Hematopoietic multipotent progenitor cell treated with erythropoietin and hydrocortisone succinate and interleukin-3 and kit ligand, for 17 days (in vitro differentiated cells): Measurements from ENCODE around the gene ALK.

Experiments
- DNase-seq: peaks from one replicate; pipeline ENCODE4 v3.0.0-alpha.2; 2015; ENCODE audit warnings: low spot score

ALK gene

DNA sequence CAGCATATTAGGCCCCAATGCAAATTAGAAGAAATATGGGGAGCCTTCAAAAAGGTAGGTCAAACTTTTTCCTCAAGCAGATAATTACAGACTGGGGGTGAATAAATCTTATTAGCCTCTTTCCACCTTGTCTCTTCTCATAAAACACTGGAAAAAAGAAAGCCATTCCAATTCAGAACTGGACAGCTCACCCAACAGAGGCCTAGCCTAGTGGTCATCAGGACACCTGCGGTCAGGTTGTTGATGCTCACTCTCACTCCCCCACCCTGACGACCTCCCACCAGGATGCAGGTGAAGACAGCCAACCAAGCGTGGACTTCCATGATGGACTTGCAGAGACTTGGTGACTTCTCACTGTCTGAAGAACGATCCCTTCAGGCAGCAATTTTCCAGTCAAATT, 207.1 kb downstream of the ALK start:
- no peak for DNase-seq

DNA sequence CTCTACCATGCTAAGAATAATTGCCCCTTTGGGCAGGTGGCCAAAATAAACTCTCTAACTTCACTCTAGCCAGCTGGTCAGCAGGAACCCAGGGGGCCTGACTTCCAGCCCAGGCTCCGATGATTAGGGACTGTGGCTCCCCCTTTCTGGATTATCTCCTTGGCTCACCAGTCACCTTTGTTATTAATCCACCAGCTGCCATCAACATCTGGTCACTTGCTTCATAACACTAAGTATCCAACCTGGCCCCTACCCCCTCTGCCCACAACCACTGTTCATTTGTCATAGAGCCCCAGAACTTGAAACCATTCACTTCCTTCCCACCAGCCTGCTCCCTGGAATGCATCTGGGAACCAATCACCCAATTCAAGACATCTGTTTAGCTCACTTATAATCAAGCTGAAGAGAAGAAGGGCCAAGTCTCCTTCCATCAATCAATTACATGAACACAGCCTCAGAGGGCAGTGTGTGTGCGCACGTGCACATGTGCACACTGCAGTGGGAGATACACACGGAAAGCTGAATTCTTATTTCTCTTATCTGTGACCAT, 215.1 kb downstream of the ALK start:
- DNase-seq: no peak

DNA sequence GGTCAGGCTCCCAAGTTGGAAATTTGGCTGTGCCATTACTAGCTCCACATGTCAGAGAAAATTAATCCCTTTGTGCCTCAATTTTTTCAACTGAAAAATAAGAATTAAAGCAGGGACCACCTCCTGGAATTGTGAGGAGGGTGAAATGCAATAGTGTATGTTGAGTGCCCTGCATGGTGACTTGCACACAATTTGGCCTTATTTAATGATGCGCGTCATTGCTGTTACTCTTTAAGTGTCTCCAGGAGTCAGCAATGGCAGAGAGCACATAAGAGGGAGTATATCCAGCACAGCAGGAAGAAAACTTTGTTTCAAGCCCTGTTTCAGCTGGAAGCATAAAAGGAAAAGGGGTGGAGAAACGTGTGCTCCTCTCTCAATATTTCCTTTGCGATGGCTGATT, 215.8 kb downstream of the ALK start:
- DNase-seq: no peak

DNA sequence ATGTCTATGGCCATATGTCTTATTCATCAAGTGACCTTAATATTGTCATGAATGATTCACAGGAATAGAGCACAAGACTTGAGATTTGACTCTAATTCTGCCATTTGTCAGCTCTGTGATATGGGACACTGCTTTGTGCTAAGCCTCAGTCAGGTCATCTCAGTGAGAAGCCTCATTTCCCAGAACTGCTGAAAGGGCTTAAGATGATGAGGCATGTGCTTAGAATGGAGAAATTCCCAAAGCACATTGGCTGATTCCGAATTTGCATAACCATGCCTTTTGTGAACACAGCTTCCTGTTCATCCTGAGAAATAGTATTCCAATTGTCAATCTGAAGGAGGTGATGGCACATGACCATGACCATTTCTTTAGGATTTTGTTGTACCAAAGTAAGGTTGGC, 218.1 kb downstream of the ALK start:
- DNase-seq: no peak

DNA sequence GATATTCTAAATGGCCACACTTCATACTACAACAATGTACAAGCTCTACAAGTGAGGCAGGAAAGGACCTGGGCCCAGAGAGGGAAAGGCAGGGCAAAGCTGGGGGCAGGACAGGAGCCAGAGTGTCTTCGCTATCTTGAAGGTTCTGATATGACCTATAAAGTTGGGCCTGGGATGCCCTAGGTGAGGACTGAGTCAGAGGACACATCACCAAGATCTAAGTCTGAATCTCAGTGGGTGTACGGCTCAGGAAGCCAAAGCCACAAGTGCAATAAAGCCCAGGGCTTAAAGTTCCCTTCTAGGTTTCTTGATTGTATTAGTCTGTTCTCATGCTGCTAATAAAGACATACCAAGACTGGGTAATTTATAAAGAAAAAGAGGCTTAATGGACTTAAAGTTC, 219.1 kb downstream of the ALK start:
- DNase-seq: no peak

DNA sequence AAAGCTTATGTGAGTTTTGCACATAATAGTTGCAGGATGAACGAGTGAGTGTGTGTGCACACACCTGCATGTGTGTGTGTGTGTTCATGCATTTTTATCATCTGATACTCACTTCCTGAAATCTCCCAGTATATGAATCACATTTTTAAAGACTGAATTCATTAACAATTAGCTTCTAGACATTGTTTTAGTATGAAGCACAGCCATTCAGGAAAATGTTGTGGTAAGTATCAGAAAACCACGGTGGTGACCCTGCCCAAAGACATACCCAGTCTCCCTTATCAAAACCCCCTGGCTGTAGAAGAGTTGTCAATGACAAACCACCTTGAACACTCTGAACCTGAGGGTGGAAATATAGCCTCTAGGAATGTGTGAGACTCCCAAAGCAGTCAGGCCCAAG, 220.8 kb downstream of the ALK start:
- DNase-seq: no peak

DNA sequence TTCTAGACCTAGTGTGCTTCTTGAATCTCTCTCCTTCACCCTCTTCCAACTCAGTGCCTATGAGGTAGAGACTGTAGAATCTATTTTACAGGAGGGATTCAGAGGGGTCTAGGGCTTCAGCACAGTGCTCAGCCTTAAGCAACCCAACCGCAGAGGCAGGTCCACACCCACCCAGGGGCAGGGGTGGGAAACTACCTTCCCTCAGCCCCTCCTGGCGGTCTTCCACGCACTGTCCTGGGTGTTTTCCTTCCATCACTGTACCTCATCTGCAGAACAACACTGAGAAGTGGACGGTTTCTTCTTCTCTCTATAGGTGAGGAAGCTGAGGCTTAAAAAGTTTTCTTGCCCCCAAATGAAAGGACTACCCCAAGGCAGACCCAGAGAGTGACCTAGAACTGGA, 222.3 kb downstream of the ALK start:
- DNase-seq: no peak

DNA sequence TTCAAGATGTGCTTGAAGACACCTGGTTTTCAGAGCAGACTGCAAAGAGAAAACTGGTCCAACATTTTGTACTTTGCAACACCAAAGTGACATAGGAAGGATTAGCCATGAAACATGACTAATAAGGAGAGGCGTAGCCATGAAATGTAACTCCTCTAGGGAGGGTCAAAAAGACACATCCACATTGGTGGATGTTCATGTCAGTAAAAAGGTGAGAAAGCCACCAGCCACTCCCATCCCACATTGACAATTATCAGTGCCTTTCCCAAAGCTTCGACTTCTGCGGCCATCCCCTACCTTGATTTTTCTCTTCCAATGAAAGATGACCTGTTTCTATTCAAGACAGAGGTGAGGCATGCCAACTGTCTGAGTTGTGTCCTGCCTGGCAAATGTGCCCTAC, 223.2 kb downstream of the ALK start:
- DNase-seq: no peak

DNA sequence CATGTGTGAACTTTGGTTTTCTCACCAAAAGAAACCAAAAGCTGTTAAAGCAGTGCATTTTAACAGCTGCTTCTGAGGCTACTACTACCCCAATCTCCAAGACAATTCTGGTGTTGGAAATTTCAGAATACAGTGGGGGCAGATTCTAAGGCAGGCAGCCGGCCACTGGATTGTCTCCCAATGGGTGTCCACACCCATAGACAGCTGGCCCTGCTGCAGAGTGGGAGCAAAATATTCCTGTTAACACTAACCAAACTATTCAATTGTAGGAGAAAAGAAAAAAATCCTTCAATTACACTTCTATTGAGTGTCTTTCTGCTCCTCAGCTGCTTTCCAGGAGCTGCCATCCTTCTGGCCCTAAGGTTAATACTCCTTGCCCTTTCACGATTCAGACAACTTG, 223.7 kb downstream of the ALK start:
- no peak for DNase-seq

DNA sequence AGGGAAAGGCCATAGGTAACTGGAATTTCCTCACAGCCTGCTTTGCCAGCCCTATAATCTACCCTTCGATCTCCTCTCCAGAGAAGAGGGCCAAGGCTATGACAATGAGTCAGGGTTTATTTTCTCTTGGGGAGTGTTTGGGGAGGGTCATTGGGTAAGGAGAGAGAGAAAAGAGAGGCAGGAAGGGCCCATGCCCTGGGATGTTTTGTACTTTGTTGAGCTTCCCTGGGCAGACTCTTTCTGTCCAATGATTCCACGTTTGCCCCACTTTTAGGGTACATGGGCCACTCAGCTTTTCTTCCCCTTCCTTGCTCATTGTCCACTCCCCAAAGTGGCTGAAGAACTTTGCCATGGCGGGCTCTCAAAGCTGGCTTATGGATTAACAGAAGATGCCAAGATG, 224.2 kb downstream of the ALK start:
- no peak for DNase-seq

DNA sequence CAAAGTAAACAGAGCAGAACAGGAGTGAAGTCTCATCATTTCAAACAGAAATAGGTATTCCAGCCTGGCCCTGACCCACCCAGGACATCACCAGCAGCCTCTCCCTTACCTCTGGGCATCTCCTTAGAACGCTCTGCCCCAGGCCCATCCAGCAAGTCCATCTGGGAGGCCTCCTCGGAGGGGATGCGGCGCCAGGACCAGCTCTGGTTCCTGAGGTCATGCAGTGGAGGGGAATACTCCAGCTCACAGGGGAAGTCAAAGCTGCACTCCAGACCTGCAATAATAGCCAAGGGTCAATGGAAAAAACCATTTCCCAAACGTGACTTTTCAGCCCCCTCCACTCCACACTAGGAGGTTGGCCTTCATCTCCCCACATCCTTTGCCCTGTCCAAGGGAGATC, 226.6 kb downstream of the ALK start:
- DNase-seq: no peak

DNA sequence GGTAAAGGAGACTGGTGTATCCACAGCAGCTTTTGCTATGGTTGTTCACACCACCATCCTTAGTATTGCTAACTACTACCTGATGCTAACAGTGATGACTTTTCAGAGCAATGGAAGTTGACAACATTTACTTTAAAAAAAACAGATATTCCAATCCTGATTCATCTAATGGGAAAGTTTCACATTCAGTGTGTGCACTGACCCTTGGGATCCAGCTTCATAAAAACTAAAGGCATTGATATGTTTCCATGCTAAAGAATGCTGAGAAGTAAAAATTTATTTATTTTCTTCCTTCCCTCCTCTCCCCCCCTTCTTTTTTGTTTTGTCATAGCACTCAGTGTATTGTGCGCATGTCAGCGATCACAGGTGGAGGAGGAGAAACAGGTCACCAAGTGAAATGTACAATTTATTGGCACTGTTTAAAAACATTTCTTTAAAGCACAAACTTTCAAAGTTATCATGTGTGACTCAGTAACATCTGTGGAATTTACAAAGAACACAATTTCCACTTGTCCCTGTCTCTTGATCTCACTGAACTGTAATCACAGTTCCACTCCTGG, 229.9 kb downstream of the ALK start:
- no peak for DNase-seq

DNA sequence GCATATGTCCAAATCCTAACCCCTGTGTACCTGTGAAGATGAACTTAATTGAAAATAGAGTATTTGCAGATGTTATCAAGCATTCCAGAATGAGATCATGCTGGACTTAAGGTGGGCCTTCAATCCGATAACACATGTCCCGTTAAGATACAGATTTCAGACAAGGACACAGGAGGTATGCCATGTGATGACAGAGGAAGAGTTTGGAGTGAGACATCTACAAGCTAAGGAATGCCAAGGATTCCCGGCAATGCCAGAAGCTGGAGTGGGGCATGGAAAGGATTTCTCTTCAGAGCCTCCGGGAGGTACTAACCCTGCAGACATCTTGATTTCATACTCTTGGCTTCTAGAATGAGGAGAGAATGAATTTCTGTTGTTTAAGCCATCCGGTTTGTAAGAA, 231.7 kb downstream of the ALK start:
- DNase-seq: no peak

DNA sequence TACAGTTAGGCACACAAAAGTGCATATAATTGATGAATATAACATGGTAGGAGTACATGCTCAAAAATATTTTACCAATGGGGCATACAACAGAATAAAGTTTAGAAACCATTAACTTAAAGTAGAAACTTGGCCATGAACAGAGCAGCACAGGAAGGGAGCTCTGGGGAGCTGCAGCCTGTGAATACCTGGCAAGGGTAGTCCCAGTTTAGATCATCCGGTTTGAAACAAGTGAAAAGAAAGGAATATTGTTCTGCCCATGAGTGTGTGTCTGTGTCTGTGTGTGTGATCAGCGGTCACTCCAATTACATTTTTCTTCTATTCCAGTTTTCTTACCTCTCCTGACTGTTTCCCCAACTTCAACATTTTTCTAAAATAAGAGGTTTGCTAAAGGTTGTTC, 233.0 kb downstream of the ALK start:
- no peak for DNase-seq

DNA sequence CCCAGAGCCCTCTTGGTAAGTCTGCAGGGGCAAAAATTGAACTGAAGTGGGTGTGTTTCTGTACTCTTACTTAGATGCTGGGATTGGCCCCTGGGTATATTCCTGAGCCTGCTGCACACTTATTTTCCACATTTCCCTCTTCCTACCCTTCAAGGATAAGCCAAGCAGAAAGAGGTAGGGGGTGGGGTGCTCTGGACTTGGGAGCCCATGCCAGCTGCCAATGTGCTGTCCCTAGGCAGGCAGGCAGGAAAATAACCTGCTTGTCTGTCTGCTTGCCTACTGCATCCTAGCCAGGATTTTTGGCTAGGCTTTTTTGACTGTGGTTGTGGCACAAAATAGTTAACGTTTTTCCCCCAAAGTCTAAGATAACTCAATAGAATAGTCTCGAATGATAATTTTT, 234.3 kb downstream of the ALK start:
- no peak for DNase-seq

DNA sequence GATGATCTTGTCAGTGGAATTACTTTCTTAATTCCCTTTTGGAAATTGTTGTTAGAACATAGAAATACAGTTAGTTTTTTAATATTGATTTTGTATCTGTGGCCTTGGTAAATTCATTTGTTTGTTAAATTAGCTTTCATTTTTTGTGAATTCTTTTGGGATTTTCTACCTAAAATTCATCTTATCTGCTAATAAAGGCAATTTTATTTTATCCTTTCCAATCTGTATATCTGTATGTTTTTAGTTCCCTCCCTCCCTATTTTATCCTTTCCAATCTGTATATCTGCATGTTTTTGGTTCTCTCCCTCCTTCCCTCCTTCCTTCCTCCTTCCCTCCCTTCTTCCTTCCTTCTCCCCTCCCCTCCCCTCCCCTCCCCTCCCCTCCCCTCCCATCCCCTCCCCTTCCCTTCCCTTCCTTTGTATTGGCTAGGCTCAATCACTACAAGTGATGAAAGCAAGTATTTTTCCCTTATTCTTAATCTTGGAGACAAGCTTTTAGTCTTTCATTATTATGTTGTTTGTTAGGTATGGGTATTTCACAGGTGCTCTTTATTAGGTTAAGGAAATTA, 244.4 kb downstream of the ALK start:
- DNase-seq: no peak

DNA sequence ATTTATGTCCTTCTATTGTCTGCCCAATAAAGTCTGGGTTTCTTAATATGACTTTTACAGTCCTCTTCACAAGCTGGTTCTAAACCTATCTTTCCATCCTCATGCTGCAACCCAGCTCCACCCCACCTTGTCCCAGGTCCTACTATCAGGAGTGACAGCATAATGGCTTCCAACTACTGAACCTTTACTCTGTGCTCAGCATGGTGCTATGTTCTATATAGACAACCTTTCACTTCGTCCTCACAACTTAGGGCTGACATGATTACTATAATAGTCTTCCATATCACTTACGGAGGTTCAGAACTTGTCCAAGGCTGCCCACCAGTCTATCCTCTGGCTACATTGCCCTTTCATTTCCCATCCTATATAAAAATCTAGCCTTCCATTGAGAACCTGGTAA, 256.8 kb downstream of the ALK start:
- no peak for DNase-seq

DNA sequence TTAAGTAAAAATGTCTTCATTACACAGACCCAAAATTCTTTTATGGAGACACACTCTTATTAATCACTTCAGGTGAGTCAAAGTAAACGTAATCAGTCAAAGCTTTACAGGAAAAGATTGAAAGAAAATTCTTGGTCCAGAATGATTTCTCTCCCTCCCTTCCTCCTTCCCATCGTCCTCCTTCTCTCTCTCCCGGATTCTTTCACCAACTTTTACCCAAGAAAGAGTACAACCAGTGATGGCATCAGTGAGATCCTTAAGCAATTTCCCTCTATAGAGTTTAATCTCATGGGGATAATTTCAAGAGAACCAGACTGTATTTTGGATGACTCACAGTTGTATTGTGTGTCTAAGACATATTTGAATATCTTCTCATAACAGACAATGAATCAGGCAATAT, 258.1 kb downstream of the ALK start:
- no peak for DNase-seq

DNA sequence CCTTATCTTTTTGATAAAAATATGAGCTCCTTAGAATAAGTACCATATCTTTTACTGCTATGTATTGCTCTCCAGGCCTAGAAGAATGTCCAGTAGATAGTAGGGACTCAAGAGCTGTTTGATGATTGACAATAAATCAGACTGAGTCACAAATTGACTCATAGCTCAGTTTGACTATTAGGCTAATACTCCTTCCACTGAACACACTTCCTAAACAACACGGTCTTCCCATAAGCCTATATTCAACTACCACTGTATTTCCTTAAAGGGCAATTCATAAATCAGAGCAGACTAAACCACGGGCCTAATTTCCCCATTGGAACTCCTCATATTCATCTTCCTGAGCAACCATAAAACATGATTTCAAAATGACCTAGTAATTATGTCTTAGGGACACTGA, 258.5 kb downstream of the ALK start:
- DNase-seq: no peak

DNA sequence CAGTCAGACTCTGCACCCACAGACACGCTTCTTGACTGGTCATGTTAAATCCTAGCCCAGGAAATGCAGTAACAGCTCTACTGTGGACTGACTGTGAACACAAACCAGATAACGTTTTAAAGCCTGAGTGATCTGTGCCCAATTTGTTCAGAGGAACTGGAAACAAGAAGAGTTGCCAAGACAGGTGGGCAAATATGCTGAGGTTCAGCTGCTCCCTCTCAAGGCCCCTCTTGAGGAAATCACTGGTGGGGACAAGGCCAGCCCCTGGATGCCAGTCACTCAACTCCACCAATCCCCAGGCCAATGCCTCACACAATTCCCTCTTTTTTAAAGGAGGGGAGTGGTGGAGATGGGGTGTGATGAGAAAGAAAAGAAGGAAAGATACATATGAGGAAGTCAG, 261.2 kb downstream of the ALK start:
- DNase-seq: no peak

DNA sequence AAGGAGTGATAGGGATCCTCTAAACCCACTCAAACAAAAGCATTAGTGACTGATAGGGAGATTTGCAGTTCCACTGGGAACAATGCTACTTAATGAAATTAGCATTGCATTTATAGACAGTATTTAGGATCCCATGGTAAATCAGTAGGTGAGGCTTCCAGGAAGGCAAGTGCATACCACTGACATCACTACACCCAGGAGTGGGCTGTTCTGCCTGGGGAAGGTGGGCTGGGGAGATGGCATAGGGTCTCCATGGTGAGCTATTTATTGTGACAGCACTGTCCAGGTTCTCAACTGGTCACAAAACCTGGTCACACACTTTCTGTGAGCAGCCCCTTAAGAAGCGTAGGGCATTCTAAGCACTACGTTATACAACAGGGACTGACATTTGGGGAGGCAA, 262.2 kb downstream of the ALK start:
- DNase-seq: no peak

DNA sequence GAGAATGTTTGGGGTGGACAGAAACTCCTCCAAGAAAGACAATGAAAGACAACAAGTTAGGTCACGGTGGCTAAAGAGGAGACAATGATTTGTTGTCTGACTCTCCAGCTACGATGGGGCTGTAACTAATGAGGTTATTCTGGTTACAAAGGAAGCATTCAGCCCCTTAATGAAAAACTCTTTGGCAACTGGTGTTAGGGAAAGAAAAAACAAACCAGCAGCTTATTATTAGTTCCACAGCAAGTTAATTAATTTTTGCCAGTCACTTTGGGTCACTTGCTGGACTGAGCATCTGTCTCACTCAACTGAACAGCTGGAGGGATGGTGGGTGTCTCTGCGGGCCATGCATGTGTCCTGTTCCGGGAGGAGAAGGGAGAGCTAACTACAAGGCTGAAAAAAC, 263.7 kb downstream of the ALK start:
- no peak for DNase-seq

DNA sequence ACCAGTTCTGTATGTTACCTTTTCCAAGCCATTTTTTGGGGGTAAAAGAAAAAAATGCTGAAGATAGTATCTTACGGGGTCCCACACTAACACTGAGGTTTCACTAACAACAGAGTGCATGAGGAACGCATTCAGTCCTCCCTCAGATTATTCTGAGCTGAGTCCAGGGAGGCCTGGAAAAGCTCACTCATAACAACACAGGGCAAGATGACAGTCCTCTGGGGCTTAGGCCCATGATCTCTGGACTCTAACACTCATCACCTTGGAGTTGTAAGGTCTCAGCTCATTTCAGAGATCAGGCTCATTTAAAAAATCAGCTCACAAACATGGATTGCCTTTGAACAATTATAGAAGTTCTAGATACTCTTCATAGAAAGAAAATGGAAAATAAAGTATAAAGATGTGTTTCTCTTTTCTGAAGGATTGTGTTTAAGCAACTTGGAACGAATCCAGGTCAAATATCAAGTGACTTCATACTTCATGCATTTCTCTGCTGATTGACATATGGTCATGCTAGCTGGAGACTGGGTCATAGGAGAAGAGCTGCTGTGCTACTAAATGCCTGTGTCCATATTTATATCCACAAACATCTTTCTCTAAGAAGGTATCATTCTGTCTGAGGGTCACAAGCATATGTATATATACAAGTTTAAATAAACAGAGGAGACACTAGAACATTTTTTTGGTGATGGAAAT, 265.8 kb downstream of the ALK start:
- no peak for DNase-seq

DNA sequence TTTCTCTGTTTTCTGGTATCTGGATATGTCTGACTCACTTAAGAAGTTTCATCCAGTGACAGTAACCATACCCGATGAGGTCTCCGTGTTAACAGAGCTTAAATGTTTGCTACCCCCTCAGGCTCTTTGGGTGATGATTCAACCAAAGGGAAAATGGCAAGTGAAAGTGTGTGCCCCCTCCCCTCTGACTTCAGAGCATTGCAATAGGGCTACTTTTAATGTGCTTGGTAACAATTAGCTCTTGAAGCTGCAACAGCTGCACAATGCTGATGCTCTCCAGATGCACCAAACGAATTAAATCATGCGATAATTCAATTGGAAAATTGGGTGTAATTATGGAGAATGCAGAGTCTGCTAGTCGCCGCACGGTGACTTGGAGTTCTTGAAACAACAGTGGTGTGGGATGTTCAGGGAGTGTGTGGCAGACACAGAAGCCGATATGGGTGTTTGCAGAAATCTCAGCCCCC, 270.7 kb downstream of the ALK start:
- DNase-seq: no peak
